Prostate gland (tissue), 2 donors: ENCODE measurements around the gene APLP2. TPM values are rescaled to one million over a fixed set of nuclear protein-coding genes. Genes with fewer than 3 reads are reported as not detected.
A peak's percentile ranks its signal among the peaks of the same experiment; 100 is the strongest.

ENCODE experiments used
- DNase-seq: peaks from one replicate; pipeline ENCODE4 v3.0.0-alpha.2; 2019; ENCODE audit warnings: low spot score
- H3K27ac ChIP-seq, 2 donors: fragments of 200-600 bp; sonication (generic); 2 replicates each; pipeline ENCODE4 v1.5.1; 2017 to 2019
- H3K27me3 ChIP-seq: fragments of 200-600 bp; sonication (generic); replicated peaks from 2 replicates; pipeline ENCODE4 v1.5.1; 2019; ENCODE audit not compliant: insufficient read depth
- H3K36me3 ChIP-seq, 2 donors: fragments of 200-600 bp; sonication (generic); 1 replicate in 1 of 2; 2 replicates in 1 of 2; pipeline versions ENCODE4 v1.5.1 to v1.8.1; 2017 to 2019
- H3K4me1 ChIP-seq: fragments of 200-600 bp; sonication (generic); replicated peaks from 2 replicates; pipeline ENCODE4 v1.5.1; 2019
- H3K4me3 ChIP-seq, 2 donors: fragments of 200-600 bp; sonication (generic); 2 replicates each; pipeline ENCODE4 v1.5.1; 2017 to 2019
- H3K9me3 ChIP-seq: fragments of 200-600 bp; sonication (generic); 2 replicates; pipeline ENCODE4 v1.5.1; 2017
- POLR2A ChIP-seq: fragments of 450-650 bp; IDR thresholded peaks from one replicate; pipeline ENCODE4 v1.6.1; 2016; ENCODE audit warnings: antibody characterized with exemption, mild to moderate bottlenecking
- POLR2AphosphoS5 ChIP-seq: sonication (generic); formaldehyde crosslinking; IDR thresholded peaks from one replicate; pipeline ENCODE4 v1.6.1; 2017; ENCODE audit warnings: antibody characterized with exemption
- WGBS: methylation state at CpG from one replicate; pipeline ENCODE4 v1.1.5; 2018; 5-methylcytosine and 5-hydroxymethylcytosine counted together
- intact Hi-C: fragments of 100-400 bp; cut with DNase I; formaldehyde crosslinking; loops from one replicate; pipeline ENCODE4 v1.14.2; 2022
- total RNA-seq, 2 donors: library from RNA; depleted of rRNA; stranded (reverse); fragments of >200 nt; gene quantifications; one replicate each; pipeline ENCODE4 v1.1.0, GENCODE V29; 2016
- TF ChIP-seq, protein P1 (sequence below), 4 experiments: fragments of 200-600 bp in 2 of 4; fragments of 450-650 bp in 2 of 4; sonication (generic) in 2 of 4; IDR thresholded peaks; 1 replicate in 3 of 4; 2 replicates in 1 of 4; pipeline ENCODE4 v1.5.1; 2016 to 2019; ENCODE audit warnings: antibody characterized with exemption in 4 of 4, mild to moderate bottlenecking in 2 of 4, moderate library complexity in 2 of 4

Gene APLP2
- total RNA-seq, 2 donors from 2014 or later, result 222 to 434 TPM

DNA sequence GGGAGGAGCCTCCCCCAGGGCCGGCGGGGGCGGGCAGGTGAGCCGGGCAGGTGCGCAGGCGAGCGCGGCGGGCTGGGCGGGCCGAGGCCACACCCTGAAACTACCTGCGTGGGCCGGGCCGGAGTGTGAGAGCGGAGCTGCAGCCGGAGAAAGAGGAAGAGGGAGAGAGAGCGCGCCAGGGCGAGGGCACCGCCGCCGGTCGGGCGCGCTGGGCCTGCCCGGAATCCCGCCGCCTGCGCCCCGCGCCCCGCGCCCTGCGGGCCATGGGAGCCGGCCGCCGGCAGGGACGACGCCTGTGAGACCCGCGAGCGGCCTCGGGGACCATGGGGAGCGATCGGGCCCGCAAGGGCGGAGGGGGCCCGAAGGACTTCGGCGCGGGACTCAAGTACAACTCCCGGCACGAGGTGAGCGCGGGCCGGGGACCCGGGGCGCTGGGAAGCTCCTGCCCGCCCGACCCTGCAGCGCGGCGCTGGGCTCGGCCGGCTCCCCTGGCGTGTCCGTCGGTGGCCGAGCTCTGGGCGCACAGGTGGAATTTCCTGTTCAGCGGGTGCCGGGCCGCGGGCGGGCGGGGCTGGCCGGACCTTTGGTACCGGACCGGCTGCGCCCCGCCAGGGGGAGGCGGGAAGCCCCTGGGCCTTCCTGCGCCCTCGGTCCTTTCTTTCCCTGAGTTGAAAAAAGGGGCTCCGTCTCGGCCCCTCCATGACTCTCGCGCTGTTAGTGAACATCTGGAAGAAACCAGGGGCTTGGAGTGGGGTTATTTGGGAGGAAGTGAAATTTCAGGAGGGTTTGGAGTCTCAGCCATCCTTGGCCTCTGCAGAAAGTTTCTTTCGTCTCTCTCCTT lies 90.2 kb downstream of the APLP2 start, which contains the start of gene ST14:
Gene ST14 (plus strand): TSS at position 126 of the 841 bp plus-strand sequence. CDS start 198 bp downstream, at position 324.
- no peaks in the 10 kb centered on the region for H3K36me3 ChIP-seq
- intact Hi-C loops, result no loop called here
- DNase-seq, result peak; percentile 79
- no peaks in the 10 kb centered on the region for H3K27me3 ChIP-seq
- H3K27ac ChIP-seq, result peak within 1 kb of the TSS; percentile 73 to 85
- peaks cover 5% of the 10 kb centered on the region for H3K4me1 ChIP-seq
- peak within 1 kb of the TSS; percentile 55 to 70 for H3K4me3 ChIP-seq
- no peaks in the 10 kb centered on the region for H3K9me3 ChIP-seq
- TF ChIP-seq, protein P1, sequence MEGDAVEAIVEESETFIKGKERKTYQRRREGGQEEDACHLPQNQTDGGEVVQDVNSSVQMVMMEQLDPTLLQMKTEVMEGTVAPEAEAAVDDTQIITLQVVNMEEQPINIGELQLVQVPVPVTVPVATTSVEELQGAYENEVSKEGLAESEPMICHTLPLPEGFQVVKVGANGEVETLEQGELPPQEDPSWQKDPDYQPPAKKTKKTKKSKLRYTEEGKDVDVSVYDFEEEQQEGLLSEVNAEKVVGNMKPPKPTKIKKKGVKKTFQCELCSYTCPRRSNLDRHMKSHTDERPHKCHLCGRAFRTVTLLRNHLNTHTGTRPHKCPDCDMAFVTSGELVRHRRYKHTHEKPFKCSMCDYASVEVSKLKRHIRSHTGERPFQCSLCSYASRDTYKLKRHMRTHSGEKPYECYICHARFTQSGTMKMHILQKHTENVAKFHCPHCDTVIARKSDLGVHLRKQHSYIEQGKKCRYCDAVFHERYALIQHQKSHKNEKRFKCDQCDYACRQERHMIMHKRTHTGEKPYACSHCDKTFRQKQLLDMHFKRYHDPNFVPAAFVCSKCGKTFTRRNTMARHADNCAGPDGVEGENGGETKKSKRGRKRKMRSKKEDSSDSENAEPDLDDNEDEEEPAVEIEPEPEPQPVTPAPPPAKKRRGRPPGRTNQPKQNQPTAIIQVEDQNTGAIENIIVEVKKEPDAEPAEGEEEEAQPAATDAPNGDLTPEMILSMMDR (IDR thresholded peaks at IDR 0.05), result peak in 1 of 4 experiments; percentile 4
- TF ChIP-seq POLR2A, result peak; percentile 79
- peak; percentile 30 for TF ChIP-seq POLR2AphosphoS5
- WGBS, result 4% methylated on average over 65 of the region's 89 CpGs

DNA sequence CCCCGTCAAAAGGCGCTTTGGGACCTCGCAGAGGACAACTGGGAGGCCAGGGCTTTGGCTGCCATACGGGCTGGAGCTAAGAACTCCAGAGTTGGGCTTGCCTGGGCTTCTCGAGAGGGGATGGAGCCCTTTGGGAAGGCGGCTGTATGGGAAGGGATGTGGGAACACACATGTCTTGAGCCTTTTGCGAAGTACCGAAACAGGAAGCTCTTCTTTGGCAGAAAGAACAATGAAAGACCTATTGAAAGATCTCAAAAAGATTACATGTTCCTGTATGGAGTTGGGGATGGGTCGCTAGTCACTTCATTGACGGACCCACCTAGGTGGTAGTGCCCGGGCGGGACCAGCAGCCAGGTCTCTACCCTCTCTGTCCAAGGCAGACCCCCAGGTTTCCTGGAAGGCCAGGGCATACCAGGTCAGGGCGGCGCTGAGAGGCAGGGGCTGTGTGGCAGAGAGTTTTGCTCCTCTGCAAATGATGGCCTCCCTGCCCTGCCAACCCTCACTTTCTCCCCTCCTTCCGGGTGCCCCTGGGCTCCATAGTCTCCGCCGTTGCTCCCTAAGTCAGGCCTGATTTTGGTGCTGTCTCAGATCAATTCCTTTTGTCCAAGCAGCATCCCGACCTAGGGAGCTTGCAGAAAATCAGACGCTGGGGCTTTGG lies 90.9 kb downstream of the APLP2 start:
- 47% methylated on average over 19 of the region's 19 CpGs for WGBS
- intact Hi-C loops, result no loop called here
- no peaks in the 10 kb centered on the region for H3K27me3 ChIP-seq
- H3K4me3 ChIP-seq, result peak overlapping the region; percentile 55 to 70
- no peaks in the 10 kb centered on the region for H3K36me3 ChIP-seq
- TF ChIP-seq POLR2AphosphoS5 (no peak), POLR2A (no peak)
- TF ChIP-seq, protein P1 (IDR thresholded peaks at IDR 0.05), result no peak
- peaks cover 5% of the 10 kb centered on the region for H3K4me1 ChIP-seq
- no peaks in the 10 kb centered on the region for H3K9me3 ChIP-seq
- no peak for DNase-seq
- H3K27ac ChIP-seq, result peak overlapping the region; percentile 73 to 85

DNA sequence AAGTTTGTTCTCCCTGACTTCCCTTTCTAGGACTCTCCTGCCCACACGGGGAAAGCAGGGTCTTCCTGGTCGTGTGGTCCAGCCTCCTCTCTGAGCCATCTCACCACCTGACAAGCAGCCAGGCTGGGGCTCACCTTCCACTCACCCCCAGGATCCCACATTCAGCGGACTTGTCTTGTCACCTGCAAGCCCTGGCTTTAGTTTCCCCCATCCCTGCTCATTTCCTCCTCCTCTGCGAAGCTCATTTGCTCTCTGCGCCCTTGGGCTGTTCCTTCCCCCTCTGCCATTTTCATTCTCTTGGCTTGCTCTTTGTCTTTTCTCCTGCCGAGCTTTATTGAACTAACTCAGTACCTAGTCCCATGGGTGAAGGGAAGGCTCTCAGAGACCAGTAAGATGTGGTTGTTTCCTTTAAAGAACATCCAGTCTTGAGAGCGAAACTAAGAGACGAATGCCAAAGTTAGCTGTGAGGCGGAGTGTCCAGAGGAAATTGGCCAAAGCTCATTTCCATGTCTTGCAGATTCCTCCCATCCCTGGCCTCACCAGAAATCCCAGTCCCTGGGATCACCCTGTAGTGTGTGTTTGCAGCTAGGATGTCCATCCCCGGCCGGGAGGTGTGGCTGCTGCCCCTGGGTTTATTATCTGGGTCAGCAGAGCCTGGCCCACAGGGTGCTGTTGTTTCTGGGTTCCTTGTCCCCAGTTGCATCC lies 91.9 kb downstream of the APLP2 start:
- Histone ChIP-seq H3K4me3 (peak overlapping the region in 1 of 2 donors; percentile 70), H3K36me3 (no peaks in the 10 kb centered on the region), H3K9me3 (no peaks in the 10 kb centered on the region), H3K27me3 (no peaks in the 10 kb centered on the region), H3K27ac (no peak overlapping the region), H3K4me1 (peaks cover 5% of the 10 kb centered on the region)
- WGBS, result 75% methylated on average over 11 of the region's 11 CpGs
- TF ChIP-seq POLR2AphosphoS5, result no peak
- no peak for TF ChIP-seq POLR2A
- TF ChIP-seq, protein P1 (IDR thresholded peaks at IDR 0.05), result no peak
- intact Hi-C loops, result no loop called here
- DNase-seq, result no peak

DNA sequence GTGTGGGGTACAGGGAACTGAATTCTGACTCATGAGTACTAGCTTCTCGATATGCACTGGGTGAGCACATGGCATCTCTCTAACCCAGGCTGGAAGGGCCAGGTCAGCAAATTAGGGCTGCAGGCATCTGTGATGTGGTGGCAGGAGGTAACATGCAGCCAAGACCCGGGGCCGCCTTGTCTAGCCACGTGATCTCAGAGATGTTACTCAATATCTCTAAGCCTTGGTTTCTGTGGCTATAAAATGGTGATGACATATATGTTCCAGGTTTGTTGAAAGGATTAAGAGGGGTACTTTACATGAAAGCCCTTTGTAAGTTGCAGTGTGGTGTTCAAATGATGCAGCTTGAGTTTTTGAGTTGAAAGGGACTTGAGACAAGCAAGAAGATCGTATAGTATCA lies 93.0 kb downstream of the APLP2 start:
- H3K27ac ChIP-seq, result no peak overlapping the region
- H3K4me1 ChIP-seq, result peaks cover 5% of the 10 kb centered on the region
- TF ChIP-seq, protein P1 (IDR thresholded peaks at IDR 0.05), result no peak
- TF ChIP-seq POLR2A (no peak), POLR2AphosphoS5 (no peak)
- H3K36me3 ChIP-seq, result no peaks in the 10 kb centered on the region
- H3K9me3 ChIP-seq, result no peaks in the 10 kb centered on the region
- 76% methylated on average over 5 of the region's 5 CpGs for WGBS
- DNase-seq, result no peak
- H3K4me3 ChIP-seq, result no peak overlapping the region
- intact Hi-C loops, result no loop called here
- no peaks in the 10 kb centered on the region for H3K27me3 ChIP-seq
